ENCODE measurements around the gene FAM90A26. TPM values are rescaled to one million over a fixed set of nuclear protein-coding genes. Genes with fewer than 3 reads are reported as not detected.
"Not testable (repeated sequence)": the region's sequence is repeated elsewhere in the genome, so short reads cannot be mapped to it uniquely, and the experiment has no call there.

FAM90A26 gene
- total and polyA plus RNA-seq, 5 experiments from 2014 or later: not detected

DNA sequence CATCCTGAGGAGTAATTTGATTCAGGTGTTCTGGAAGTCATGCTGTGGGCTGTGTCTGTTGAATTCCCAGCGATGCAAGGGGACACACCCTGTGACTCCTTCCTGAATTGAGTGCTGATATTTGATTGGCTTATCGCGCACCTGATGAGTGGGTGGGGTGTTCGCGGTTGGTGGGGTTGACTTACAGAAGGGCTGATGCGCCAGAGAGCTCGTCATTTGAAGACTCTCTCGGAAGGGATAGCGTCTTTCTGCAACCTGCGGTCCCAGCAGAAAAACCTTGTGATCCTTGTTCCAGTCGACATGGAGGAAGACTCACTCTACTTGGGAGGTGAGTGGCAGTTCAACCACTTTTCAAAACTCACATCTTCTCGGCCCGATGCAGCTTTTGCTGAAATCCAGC is 49.6 kb downstream of the FAM90A26 start, which contains the start of gene USP17L12:
TSS of gene USP17L12 (plus strand) at position 301 of the 400 bp plus-strand sequence. CDS start at position 301, 0 bp downstream.
- H3K27ac Mint-ChIP-seq, H3K27me3 Mint-ChIP-seq, H3K9me3 Mint-ChIP-seq, ATAC-seq, POLR2A ChIA-PET, H3K4me3 Mint-ChIP-seq, H3K4me1 Mint-ChIP-seq, DNase-seq, H3K36me3 Mint-ChIP-seq: not testable (repeated sequence)

DNA sequence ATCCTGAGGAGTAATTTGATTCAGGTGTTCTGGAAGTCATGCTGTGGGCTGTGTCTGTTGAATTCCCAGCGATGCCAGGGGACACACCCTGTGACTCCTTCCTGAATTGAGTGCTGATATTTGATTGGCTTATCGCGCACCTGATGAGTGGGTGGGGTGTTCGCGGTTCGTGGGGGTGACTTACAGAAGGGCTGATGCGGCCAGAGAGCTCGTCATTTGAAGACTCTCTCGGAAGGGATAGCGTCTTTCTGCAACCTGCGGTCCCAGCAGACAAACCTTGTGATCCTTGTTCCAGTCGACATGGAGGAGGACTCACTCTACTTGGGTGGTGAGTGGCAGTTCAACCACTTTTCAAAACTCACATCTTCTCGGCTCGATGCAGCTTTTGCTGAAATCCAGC is 54.4 kb downstream of the FAM90A26 start, which contains the start of gene USP17L13:
TSS of gene USP17L13 (plus strand) at position 301 of the 400 bp plus-strand sequence. CDS start at position 301, 0 bp downstream.
- H3K9me3 Mint-ChIP-seq, DNase-seq, H3K27me3 Mint-ChIP-seq, ATAC-seq, H3K27ac Mint-ChIP-seq, H3K4me3 Mint-ChIP-seq, H3K36me3 Mint-ChIP-seq, H3K4me1 Mint-ChIP-seq, POLR2A ChIA-PET: not testable (repeated sequence)

Other genes with a start within 250 kb of the FAM90A26 start
- not detected for gene USP17L10, start 40.2 kb downstream of the FAM90A26 start, total RNA-seq
- not detected for gene USP17L10, start 40.2 kb downstream of the FAM90A26 start, polyA plus RNA-seq
- gene USP17L11, start 45.0 kb downstream of the FAM90A26 start, total RNA-seq: not detected
- not detected for gene USP17L11, start 45.0 kb downstream of the FAM90A26 start, polyA plus RNA-seq
- not detected for gene USP17L12, start 49.7 kb downstream of the FAM90A26 start, total RNA-seq
- not detected for gene USP17L12, start 49.7 kb downstream of the FAM90A26 start, polyA plus RNA-seq
- gene USP17L13, start 54.5 kb downstream of the FAM90A26 start, total RNA-seq: not detected
- not detected for gene USP17L13, start 54.5 kb downstream of the FAM90A26 start, polyA plus RNA-seq
- gene USP17L15, start 64.0 kb downstream of the FAM90A26 start, total RNA-seq: not detected
- not detected for gene USP17L15, start 64.0 kb downstream of the FAM90A26 start, polyA plus RNA-seq
- not detected for gene USP17L17, start 73.5 kb downstream of the FAM90A26 start, total RNA-seq
- gene USP17L17, start 73.5 kb downstream of the FAM90A26 start, polyA plus RNA-seq: not detected
- gene USP17L18, start 78.2 kb downstream of the FAM90A26 start, total RNA-seq: not detected
- gene USP17L18, start 78.2 kb downstream of the FAM90A26 start, polyA plus RNA-seq: not detected
- gene USP17L19, start 83.0 kb downstream of the FAM90A26 start, total RNA-seq: not detected
- gene USP17L19, start 83.0 kb downstream of the FAM90A26 start, polyA plus RNA-seq: not detected
- not detected for gene USP17L20, start 87.7 kb downstream of the FAM90A26 start, total RNA-seq
- gene USP17L20, start 87.7 kb downstream of the FAM90A26 start, polyA plus RNA-seq: not detected
- not detected for gene USP17L21, start 92.5 kb downstream of the FAM90A26 start, total RNA-seq
- not detected for gene USP17L21, start 92.5 kb downstream of the FAM90A26 start, polyA plus RNA-seq
- gene USP17L22, start 97.2 kb downstream of the FAM90A26 start, total RNA-seq: not detected
- gene USP17L22, start 97.2 kb downstream of the FAM90A26 start, polyA plus RNA-seq: not detected
- gene USP17L24, start 154.8 kb downstream of the FAM90A26 start, total RNA-seq: not detected
- gene USP17L24, start 154.8 kb downstream of the FAM90A26 start, polyA plus RNA-seq: not detected
- not detected for gene USP17L25, start 159.5 kb downstream of the FAM90A26 start, total RNA-seq
- not detected for gene USP17L25, start 159.5 kb downstream of the FAM90A26 start, polyA plus RNA-seq
- not detected for gene USP17L26, start 164.2 kb downstream of the FAM90A26 start, total RNA-seq
- not detected for gene USP17L26, start 164.2 kb downstream of the FAM90A26 start, polyA plus RNA-seq
- gene USP17L5, start 169.0 kb downstream of the FAM90A26 start, total RNA-seq: not detected
- not detected for gene USP17L5, start 169.0 kb downstream of the FAM90A26 start, polyA plus RNA-seq
- gene USP17L27, start 173.7 kb downstream of the FAM90A26 start, total RNA-seq: not detected
- not detected for gene USP17L27, start 173.7 kb downstream of the FAM90A26 start, polyA plus RNA-seq
- gene USP17L28, start 178.5 kb downstream of the FAM90A26 start, total RNA-seq: not detected
- not detected for gene USP17L28, start 178.5 kb downstream of the FAM90A26 start, polyA plus RNA-seq
- gene USP17L29, start 183.2 kb downstream of the FAM90A26 start, total RNA-seq: not detected
- gene USP17L29, start 183.2 kb downstream of the FAM90A26 start, polyA plus RNA-seq: not detected
- not detected for gene USP17L30, start 192.7 kb downstream of the FAM90A26 start, total RNA-seq
- not detected for gene USP17L30, start 192.7 kb downstream of the FAM90A26 start, polyA plus RNA-seq